ENCODE data around the gene PRSS12. TPM values are rescaled to one million over a fixed set of nuclear protein-coding genes. Genes with fewer than 3 reads are reported as not detected.

The PRSS12 gene
- total RNA-seq, 4 donors from 2014 or later: 0.19 to 0.44 (median 0.28) TPM

- no peak for ATAC-seq (ENCODE audit: low FRiP score)
- no peak for TF ChIP-seq CTCF (IDR thresholded peaks at IDR 0.05)
- no peak for DNase-seq (ENCODE audit: low spot score)
Measured at GRCh38 chr4:118390121-118390520, 37.3 kb upstream of the PRSS12 start.

GRCh38 chr4:118389721-118390120, 36.9 kb upstream of the PRSS12 start:
- no peak for TF ChIP-seq CTCF (IDR thresholded peaks at IDR 0.05)
- ATAC-seq (ENCODE audit: low FRiP score) (no peak), DNase-seq (ENCODE audit: low spot score) (no peak)

- TF ChIP-seq CTCF (IDR thresholded peaks at IDR 0.05): no peak
- ATAC-seq (ENCODE audit: low FRiP score) (no peak), DNase-seq (ENCODE audit: low spot score) (no peak)
Measured at GRCh38 chr4:118388606-118389005, 35.8 kb upstream of the PRSS12 start.

GRCh38 chr4:118381902-118382301, 29.1 kb upstream of the PRSS12 start:
- no peak for ATAC-seq (ENCODE audit: low FRiP score)
- no peak for DNase-seq (ENCODE audit: low spot score)
- TF ChIP-seq CTCF (IDR thresholded peaks at IDR 0.05): no peak

- no peak for TF ChIP-seq CTCF (IDR thresholded peaks at IDR 0.05)
- ATAC-seq (ENCODE audit: low FRiP score) (no peak), DNase-seq (ENCODE audit: low spot score) (no peak)
Measured at GRCh38 chr4:118373614-118374255, 20.9 kb upstream of the PRSS12 start.

GRCh38 chr4:118372251-118372650, 19.4 kb upstream of the PRSS12 start:
- DNase-seq (ENCODE audit: low spot score) (no peak), ATAC-seq (ENCODE audit: low FRiP score) (no peak)
- no peak for TF ChIP-seq CTCF (IDR thresholded peaks at IDR 0.05)

- TF ChIP-seq CTCF (IDR thresholded peaks at IDR 0.05): no peak
- no peak for ATAC-seq (ENCODE audit: low FRiP score)
- DNase-seq (ENCODE audit: low spot score): no peak
Measured at GRCh38 chr4:118369231-118369630, 16.4 kb upstream of the PRSS12 start.
